Adrenal gland (tissue), 5 donors: ENCODE measurements around the gene SLC26A6.

ENCODE experiments used
- CTCF ChIP-seq, 6 experiments: fragments of 450-650 bp in 4 of 6; fragments of 200-600 bp in 2 of 6; sonication (generic) in 1 of 6; IDR thresholded peaks; 1 replicate in 5 of 6; 2 replicates in 1 of 6; pipeline versions ENCODE4 v1.5.1 to v1.8.0; 2016 to 2021; ENCODE audit warnings: antibody characterized with exemption in 6 of 6, mild to moderate bottlenecking in 2 of 6, moderate library complexity in 1 of 6
- POLR2A ChIP-seq, 2 donors: fragments of 450-650 bp; IDR thresholded peaks; one replicate each; pipeline ENCODE4 v1.6.1; 2017; ENCODE audit warnings: antibody characterized with exemption in 2 of 2, mild to moderate bottlenecking in 2 of 2, moderate library complexity in 1 of 2
- donor health status: DM: no; HTN: no; CAD: no.

GRCh38 chr3:48682786-48683185 lies 47.5 kb upstream of the SLC26A6 start:
- TF ChIP-seq CTCF (IDR thresholded peaks at IDR 0.05) = no peak
- TF ChIP-seq POLR2A (IDR thresholded peaks at IDR 0.05) = no peak
